ENCODE data around the gene PDCD2.

GRCh38 chr6:170596426-170596825 is 12.0 kb upstream of the PDCD2 start:
- TF ChIP-seq GLIS3 (CRISPR knock-in tag; IDR thresholded peaks at IDR 0.05) (no peak), ZFP3 (CRISPR knock-in tag; IDR thresholded peaks at IDR 0.05) (no peak), CREB5 (CRISPR knock-in tag; IDR thresholded peaks at IDR 0.05; ENCODE audit: low read depth) (no peak), BACH2 (CRISPR knock-in tag; IDR thresholded peaks at IDR 0.05; ENCODE audit: borderline replicate concordance) (no peak), RARB (CRISPR knock-in tag; IDR thresholded peaks at IDR 0.05) (no peak), ZNF70 (CRISPR knock-in tag; IDR thresholded peaks at IDR 0.05) (no peak), PPARA (CRISPR knock-in tag; IDR thresholded peaks at IDR 0.05; ENCODE audit: borderline replicate concordance) (no peak), OSR1 (CRISPR knock-in tag; IDR thresholded peaks at IDR 0.05) (no peak)
- TF ChIP-seq, protein P1, sequence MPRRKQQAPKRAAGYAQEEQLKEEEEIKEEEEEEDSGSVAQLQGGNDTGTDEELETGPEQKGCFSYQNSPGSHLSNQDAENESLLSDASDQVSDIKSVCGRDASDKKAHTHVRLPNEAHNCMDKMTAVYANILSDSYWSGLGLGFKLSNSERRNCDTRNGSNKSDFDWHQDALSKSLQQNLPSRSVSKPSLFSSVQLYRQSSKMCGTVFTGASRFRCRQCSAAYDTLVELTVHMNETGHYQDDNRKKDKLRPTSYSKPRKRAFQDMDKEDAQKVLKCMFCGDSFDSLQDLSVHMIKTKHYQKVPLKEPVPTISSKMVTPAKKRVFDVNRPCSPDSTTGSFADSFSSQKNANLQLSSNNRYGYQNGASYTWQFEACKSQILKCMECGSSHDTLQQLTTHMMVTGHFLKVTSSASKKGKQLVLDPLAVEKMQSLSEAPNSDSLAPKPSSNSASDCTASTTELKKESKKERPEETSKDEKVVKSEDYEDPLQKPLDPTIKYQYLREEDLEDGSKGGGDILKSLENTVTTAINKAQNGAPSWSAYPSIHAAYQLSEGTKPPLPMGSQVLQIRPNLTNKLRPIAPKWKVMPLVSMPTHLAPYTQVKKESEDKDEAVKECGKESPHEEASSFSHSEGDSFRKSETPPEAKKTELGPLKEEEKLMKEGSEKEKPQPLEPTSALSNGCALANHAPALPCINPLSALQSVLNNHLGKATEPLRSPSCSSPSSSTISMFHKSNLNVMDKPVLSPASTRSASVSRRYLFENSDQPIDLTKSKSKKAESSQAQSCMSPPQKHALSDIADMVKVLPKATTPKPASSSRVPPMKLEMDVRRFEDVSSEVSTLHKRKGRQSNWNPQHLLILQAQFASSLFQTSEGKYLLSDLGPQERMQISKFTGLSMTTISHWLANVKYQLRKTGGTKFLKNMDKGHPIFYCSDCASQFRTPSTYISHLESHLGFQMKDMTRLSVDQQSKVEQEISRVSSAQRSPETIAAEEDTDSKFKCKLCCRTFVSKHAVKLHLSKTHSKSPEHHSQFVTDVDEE (CRISPR knock-in tag; IDR thresholded peaks at IDR 0.05): no peak
- TF ChIP-seq, protein P2, sequence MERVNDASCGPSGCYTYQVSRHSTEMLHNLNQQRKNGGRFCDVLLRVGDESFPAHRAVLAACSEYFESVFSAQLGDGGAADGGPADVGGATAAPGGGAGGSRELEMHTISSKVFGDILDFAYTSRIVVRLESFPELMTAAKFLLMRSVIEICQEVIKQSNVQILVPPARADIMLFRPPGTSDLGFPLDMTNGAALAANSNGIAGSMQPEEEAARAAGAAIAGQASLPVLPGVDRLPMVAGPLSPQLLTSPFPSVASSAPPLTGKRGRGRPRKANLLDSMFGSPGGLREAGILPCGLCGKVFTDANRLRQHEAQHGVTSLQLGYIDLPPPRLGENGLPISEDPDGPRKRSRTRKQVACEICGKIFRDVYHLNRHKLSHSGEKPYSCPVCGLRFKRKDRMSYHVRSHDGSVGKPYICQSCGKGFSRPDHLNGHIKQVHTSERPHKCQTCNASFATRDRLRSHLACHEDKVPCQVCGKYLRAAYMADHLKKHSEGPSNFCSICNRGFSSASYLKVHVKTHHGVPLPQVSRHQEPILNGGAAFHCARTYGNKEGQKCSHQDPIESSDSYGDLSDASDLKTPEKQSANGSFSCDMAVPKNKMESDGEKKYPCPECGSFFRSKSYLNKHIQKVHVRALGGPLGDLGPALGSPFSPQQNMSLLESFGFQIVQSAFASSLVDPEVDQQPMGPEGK (CRISPR knock-in tag; IDR thresholded peaks at IDR 0.05; ENCODE audit: borderline replicate concordance): no peak
